ENCODE results near the gene MAP2K4.

DNA sequence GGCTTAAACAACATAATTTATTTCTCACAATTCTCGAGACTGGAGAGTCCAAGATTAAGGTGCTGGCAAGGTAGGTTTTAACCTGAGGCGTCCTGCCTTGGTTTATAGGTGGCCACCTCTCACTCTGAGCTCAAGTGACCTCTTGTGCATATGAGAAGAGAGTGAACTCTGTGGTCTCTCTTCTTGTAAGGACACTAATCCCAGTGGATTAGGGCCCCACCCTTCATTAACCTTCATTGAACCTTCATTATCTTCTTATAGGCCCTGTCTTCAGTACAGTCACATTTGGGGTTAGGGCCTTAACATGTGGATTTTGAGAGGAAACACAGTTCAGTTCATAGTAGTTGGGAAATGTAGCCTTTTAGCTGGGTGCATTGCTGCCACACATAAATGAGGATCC, 57.1 kb downstream of the MAP2K4 start:
- no peak for TF ChIP-seq GATA3 (IDR thresholded peaks at IDR 0.05; ENCODE audit: low read depth, low read length)
- TF ChIP-seq GATA2 (IDR thresholded peaks at IDR 0.05; ENCODE audit: low read depth, low read length), result no peak

Data from SH-SY5Y (cell line).